ENCODE data around the gene CRYBA4. TPM values are rescaled to one million over a fixed set of nuclear protein-coding genes. Genes with fewer than 3 reads are reported as not detected.
A peak's percentile ranks its signal among the peaks of the same experiment; 100 is the strongest.

Gene CRYBA4
- total RNA-seq, 1 donor, result not detected

GRCh38 chr22:26587991-26588613 is 33.7 kb upstream of the CRYBA4 start:
- Histone ChIP-seq H3K27ac (ENCODE audit: low read depth, low read length) (peak overlapping the region; percentile 91), H3K9me3 (ENCODE audit: low read depth, low read length) (no peaks in the 10 kb centered on the region), H4K20me1 (ENCODE audit: insufficient read depth, low read length) (peaks cover 37% of the 10 kb centered on the region), H3K79me2 (ENCODE audit: insufficient read depth, low read length) (peaks cover 63% of the 10 kb centered on the region), H3K27me3 (ENCODE audit: insufficient read depth, low read length) (peaks cover 3% of the 10 kb centered on the region), H2AFZ (ENCODE audit: low read length) (no peak overlapping the region), H3K4me2 (ENCODE audit: insufficient read depth, low read length) (peak overlapping the region; percentile 95), H3K36me3 (ENCODE audit: insufficient read depth, low read length) (peaks cover 6% of the 10 kb centered on the region), H3K4me1 (ENCODE audit: insufficient read depth, low read length) (peaks cover 37% of the 10 kb centered on the region), H3K4me3 (ENCODE audit: insufficient read depth, low read length) (peak overlapping the region; percentile 91)
- TF ChIP-seq CTCF (IDR thresholded peaks at IDR 0.05; ENCODE audit: extremely low read depth, low read depth, low read length), result no peak
- DNase-seq (ENCODE audit: insufficient read length, low spot score, missing footprints), result no peak

DNA sequence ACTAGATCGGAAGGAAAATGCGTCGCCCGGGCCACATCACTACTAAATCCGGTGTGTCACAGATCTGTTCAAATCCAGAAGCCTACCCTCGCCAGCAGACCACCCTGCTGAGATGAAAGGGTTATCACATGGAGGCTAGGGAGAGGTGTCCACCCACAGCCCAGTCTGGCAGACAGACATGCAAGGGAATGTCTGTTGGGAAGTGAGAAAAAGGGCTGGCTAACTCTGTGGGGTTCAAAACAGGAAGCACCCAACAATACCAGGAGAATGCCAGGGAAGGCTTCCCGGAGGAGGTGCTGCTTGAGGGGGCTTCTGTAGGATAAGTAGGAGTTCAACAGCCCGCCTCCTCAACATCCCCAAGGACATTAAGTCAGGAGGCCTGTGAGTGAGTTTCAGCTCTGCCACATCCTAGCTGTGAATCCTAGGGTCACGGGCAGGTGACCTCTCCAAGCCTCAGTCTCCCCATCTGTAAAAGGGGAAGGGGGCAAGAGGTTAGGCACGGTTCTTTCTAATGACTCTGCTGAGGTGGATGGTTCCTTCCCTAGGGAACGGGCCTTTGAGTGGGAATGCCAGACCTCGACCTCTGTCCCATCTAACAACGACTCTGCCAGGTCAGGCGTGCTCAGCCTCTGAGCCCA is 32.9 kb upstream of the CRYBA4 start:
- Histone ChIP-seq H3K79me2 (ENCODE audit: insufficient read depth, low read length) (peaks cover 56% of the 10 kb centered on the region), H3K36me3 (ENCODE audit: insufficient read depth, low read length) (peaks cover 6% of the 10 kb centered on the region), H3K4me2 (ENCODE audit: insufficient read depth, low read length) (peak overlapping the region; percentile 95), H3K9me3 (ENCODE audit: low read depth, low read length) (no peaks in the 10 kb centered on the region), H3K4me3 (ENCODE audit: insufficient read depth, low read length) (peak overlapping the region; percentile 91), H3K27me3 (ENCODE audit: insufficient read depth, low read length) (peaks cover 3% of the 10 kb centered on the region), H2AFZ (ENCODE audit: low read length) (peak overlapping the region; percentile 53), H3K4me1 (ENCODE audit: insufficient read depth, low read length) (peaks cover 35% of the 10 kb centered on the region), H3K27ac (ENCODE audit: low read depth, low read length) (peak overlapping the region; percentile 91), H4K20me1 (ENCODE audit: insufficient read depth, low read length) (peaks cover 34% of the 10 kb centered on the region)
- no peak for DNase-seq (ENCODE audit: insufficient read length, low spot score, missing footprints)
- no peak for TF ChIP-seq CTCF (IDR thresholded peaks at IDR 0.05; ENCODE audit: extremely low read depth, low read depth, low read length)

GRCh38 chr22:26589367-26589844 is 32.4 kb upstream of the CRYBA4 start:
- H3K27me3 ChIP-seq (ENCODE audit: insufficient read depth, low read length), result peaks cover 5% of the 10 kb centered on the region
- H3K79me2 ChIP-seq (ENCODE audit: insufficient read depth, low read length), result peaks cover 51% of the 10 kb centered on the region
- no peak for DNase-seq (ENCODE audit: insufficient read length, low spot score, missing footprints)
- peak overlapping the region; percentile 91 for H3K27ac ChIP-seq (ENCODE audit: low read depth, low read length)
- H3K36me3 ChIP-seq (ENCODE audit: insufficient read depth, low read length), result peaks cover 6% of the 10 kb centered on the region
- peak overlapping the region; percentile 95 for H3K4me2 ChIP-seq (ENCODE audit: insufficient read depth, low read length)
- peak overlapping the region; percentile 91 for H3K4me3 ChIP-seq (ENCODE audit: insufficient read depth, low read length)
- H4K20me1 ChIP-seq (ENCODE audit: insufficient read depth, low read length), result peaks cover 28% of the 10 kb centered on the region
- TF ChIP-seq CTCF (IDR thresholded peaks at IDR 0.05; ENCODE audit: extremely low read depth, low read depth, low read length), result no peak
- peaks cover 29% of the 10 kb centered on the region for H3K4me1 ChIP-seq (ENCODE audit: insufficient read depth, low read length)
- H3K9me3 ChIP-seq (ENCODE audit: low read depth, low read length), result no peaks in the 10 kb centered on the region
- peak overlapping the region; percentile 53 for H2AFZ ChIP-seq (ENCODE audit: low read length)
